Effector memory CD4-positive, alpha-beta T cell (primary cell): ENCODE data around the gene TRUB1.
"Not testable (repeated sequence)": the region's sequence is repeated elsewhere in the genome, so short reads cannot be mapped to it uniquely, and the experiment has no call there.

Experiments
- DNase-seq, 3 donors: peaks; one replicate each; pipeline ENCODE4 v3.0.0-alpha.2; 2020
- H3K27ac ChIP-seq: 2 replicates; pipeline ENCODE4 v1.7.0; 2013; ENCODE audit warnings: mild to moderate bottlenecking, low read length, moderate library complexity; ENCODE audit not compliant: insufficient read depth, poor library complexity, severe bottlenecking
- H3K27me3 ChIP-seq: replicated peaks from 2 replicates; pipeline ENCODE4 v1.7.0; 2013; ENCODE audit warnings: mild to moderate bottlenecking, low read length; ENCODE audit not compliant: insufficient read depth, control insufficient read depth, poor library complexity, severe bottlenecking
- H3K36me3 ChIP-seq: 2 replicates; pipeline ENCODE4 v1.7.0; 2013; ENCODE audit warnings: mild to moderate bottlenecking, low read length, moderate library complexity; ENCODE audit not compliant: control insufficient read depth, insufficient read depth
- H3K4me1 ChIP-seq: 2 replicates; pipeline ENCODE4 v1.7.0; 2013; ENCODE audit warnings: low read length, mild to moderate bottlenecking; ENCODE audit not compliant: control insufficient read depth, insufficient read depth, poor library complexity, severe bottlenecking
- H3K4me3 ChIP-seq: 2 replicates; pipeline ENCODE4 v1.7.0; 2013; ENCODE audit warnings: low read length, low read depth, mild to moderate bottlenecking; ENCODE audit not compliant: insufficient read depth, poor library complexity, severe bottlenecking
- H3K9me3 ChIP-seq: 2 replicates; pipeline ENCODE4 v1.7.0; 2013; ENCODE audit warnings: mild to moderate bottlenecking, low read length, moderate library complexity; ENCODE audit not compliant: control insufficient read depth

Gene TRUB1

DNA sequence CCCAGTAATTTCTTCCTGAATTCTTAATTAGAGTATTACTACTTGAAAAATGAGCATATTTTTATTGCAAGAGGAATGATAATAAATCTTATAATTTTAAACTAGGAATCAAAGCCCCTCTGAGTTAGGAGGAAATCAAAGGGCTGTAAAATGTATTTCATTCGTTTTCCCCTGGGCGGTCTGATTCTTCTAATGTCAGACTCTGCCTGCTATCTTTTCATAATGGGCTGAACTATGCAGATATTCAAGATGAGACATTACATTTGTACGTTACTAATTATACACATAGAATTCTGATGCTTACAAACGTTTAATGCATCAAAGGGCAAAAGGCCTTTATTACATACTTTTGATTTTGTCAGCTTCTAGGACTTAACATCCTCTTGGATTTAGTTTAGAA lies 16.0 kb upstream of the TRUB1 start:
- no peaks in the 10 kb centered on the region for H3K4me1 ChIP-seq
- H3K27ac ChIP-seq: no peak overlapping the region
- H3K4me3 ChIP-seq: no peak overlapping the region
- DNase-seq: no peak
- no peaks in the 10 kb centered on the region for H3K9me3 ChIP-seq
- H3K36me3 ChIP-seq: no peaks in the 10 kb centered on the region
- H3K27me3 ChIP-seq: peaks cover 4% of the 10 kb centered on the region

DNA sequence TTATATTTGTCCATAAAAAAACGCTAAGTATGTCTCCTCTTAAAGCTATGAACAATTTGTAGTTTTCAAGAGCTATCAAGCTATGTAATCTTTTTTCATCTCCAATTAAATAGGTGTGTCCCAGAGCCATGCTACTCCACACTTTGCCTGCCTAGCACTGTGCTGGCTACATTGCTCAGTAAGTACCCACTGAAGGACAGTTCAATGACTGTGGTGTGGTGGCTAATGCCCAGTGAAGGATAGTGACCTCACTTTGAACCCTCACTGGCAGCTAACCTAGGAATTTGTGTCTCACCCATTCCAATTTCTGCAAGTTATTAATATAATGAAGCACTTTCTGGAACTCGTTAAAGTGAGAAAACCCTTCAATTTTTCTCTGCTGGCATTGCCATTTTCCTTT lies 14.4 kb upstream of the TRUB1 start:
- no peaks in the 10 kb centered on the region for H3K4me1 ChIP-seq
- no peak for DNase-seq
- H3K4me3 ChIP-seq: no peak overlapping the region
- H3K36me3 ChIP-seq: no peaks in the 10 kb centered on the region
- H3K27ac ChIP-seq: no peak overlapping the region
- peaks cover 4% of the 10 kb centered on the region for H3K27me3 ChIP-seq
- no peaks in the 10 kb centered on the region for H3K9me3 ChIP-seq

DNA sequence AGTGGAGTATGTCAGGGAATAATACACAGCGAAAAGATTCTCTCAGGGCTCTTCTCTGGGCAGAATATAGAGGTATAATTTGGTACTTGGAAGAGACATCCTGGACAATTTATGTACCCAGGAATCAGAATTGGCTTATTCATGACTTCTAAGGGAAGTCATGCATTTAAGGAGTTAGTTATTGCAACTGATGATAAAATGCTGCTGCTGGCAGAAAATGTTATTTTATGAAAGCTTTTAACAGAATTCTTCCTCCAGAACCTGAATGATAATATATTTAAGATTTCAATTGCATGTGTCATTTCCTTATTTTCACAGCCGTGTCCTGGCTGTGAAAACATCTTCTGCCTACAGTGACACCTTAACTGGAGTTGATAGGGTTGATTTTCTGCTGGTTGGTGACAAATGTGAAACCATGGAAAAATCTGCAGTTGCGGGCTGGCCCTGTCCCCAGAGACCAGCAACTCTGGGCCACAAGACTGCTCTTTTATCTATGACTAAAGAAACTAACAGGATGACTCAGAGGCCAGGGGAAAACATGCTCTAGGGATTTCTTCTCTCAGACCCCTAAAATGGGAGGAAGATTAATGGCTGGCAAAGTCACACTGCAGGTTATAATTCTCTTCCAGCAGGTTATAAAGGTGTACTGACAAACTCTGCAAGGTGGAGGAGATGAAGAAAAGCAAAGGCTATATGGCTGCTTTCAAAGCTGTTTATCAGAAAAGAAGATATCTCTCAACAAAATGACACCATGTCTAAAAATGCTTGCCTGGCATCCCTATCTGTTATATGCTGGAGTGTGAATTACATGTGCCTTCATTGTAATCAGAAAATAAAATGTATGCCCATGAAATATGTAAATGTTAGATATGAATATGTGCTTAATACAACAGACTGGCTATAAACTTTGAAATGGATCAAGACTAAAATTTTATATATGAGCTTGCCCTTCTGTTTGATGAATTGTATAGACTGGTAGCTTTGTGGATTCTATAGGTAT lies 12.1 kb upstream of the TRUB1 start:
- no peak for DNase-seq
- Histone ChIP-seq H3K4me1 (no peaks in the 10 kb centered on the region), H3K27me3 (peaks cover 4% of the 10 kb centered on the region), H3K9me3 (no peaks in the 10 kb centered on the region), H3K36me3 (no peaks in the 10 kb centered on the region), H3K4me3 (no peak overlapping the region), H3K27ac (no peak overlapping the region)

DNA sequence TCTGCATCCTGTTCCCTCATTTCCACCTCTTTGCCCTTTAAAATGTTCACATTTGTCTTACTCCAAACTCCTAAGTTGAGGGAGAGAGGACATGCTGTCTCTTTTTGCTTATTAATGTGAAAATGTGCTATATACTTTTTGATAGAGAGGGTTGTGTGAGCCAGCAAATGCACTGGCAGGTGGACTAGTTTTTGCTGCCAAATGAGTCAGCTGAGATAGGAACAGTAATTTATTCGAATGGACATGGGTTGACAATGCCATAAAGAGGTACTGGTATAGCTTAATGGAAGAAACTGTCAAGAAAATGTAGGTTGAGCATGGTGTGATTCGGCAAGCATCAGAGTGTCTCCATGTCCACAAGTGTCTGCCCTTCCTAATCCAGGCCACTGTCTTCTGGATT lies 9.2 kb upstream of the TRUB1 start:
- H3K4me1 ChIP-seq: no peaks in the 10 kb centered on the region
- DNase-seq: no peak
- no peak overlapping the region for H3K4me3 ChIP-seq
- no peak overlapping the region for H3K27ac ChIP-seq
- H3K27me3 ChIP-seq: peaks cover under 1% of the 10 kb centered on the region
- no peaks in the 10 kb centered on the region for H3K9me3 ChIP-seq
- no peaks in the 10 kb centered on the region for H3K36me3 ChIP-seq

DNA sequence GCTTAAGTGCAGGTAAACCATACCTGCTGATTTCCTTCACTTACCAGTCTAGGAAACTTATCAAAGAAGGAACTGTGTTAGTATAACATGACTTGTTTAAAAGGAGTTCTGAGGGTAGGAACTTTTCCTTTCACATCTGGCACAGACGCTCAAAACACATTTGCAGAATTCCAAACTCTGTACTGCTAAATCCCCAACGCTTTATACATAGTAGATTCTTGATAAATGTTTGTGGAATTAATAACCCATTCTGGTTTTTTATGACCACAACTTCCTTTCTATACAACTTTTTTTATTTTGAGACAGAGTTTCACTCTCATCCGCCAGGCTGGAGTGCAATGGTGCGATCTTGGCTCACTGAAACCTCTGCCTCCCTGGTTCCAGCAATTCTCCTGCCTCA lies 7.7 kb upstream of the TRUB1 start:
- H3K4me3 ChIP-seq: no peak overlapping the region
- DNase-seq: no peak
- H3K4me1 ChIP-seq: no peaks in the 10 kb centered on the region
- H3K36me3 ChIP-seq: no peaks in the 10 kb centered on the region
- no peaks in the 10 kb centered on the region for H3K27me3 ChIP-seq
- H3K9me3 ChIP-seq: no peaks in the 10 kb centered on the region
- H3K27ac ChIP-seq: no peak overlapping the region

DNA sequence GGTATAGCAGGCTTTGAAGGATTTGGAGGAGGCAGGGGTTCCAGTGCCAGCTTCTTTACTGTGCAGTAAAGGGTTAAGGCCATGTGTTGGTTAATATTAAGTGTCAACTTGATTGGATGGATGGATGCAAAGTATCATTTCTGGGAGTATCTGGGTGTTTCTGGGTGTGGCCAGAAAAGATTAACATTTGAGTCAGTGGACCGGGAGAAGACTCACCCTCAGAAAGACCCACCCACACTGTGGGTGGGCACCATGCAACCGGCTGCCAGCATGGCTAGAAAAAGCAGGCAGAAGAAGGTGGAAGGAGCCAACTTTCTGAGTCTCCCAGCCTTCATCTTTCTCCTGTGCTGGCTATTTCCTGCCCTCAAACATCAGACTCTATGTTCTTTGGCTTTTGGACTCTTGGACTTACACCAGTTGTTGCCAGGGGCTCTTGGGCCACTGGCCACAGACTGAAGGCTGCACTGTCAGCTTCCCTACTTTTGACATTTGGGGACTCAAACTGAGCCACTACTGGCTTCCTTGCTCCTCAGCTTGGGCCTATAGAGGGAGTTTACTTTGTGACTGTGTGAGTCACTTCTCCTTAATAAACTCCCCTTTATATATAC lies 6.8 kb upstream of the TRUB1 start:
- Histone ChIP-seq H3K36me3 (no peaks in the 10 kb centered on the region), H3K27ac (no peak overlapping the region), H3K4me1 (no peaks in the 10 kb centered on the region), H3K27me3 (no peaks in the 10 kb centered on the region), H3K4me3 (no peak overlapping the region), H3K9me3 (no peaks in the 10 kb centered on the region)
- no peak for DNase-seq

DNA sequence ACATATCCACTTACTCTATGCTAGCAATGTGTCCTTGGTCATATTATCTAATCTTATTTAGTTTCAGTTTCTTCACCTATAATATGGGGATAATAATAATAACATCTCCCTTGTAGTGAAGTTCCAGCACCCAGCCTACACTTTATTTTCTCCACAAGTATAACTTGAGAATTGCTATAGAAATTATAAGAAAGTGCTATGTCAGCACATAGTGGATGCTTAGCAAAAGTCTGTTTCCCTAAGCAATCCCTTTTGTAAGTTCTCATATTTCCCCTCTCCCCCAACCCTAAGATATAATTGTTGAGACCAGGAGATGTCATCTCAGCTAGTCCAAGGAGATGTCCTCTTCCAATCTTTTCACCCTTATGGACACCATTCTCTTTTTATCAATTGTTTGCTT lies 5.8 kb upstream of the TRUB1 start:
- Histone ChIP-seq H3K4me1 (no peaks in the 10 kb centered on the region), H3K9me3 (no peaks in the 10 kb centered on the region), H3K4me3 (no peak overlapping the region), H3K27me3 (no peaks in the 10 kb centered on the region), H3K27ac (no peak overlapping the region), H3K36me3 (no peaks in the 10 kb centered on the region)
- no peak for DNase-seq

DNA sequence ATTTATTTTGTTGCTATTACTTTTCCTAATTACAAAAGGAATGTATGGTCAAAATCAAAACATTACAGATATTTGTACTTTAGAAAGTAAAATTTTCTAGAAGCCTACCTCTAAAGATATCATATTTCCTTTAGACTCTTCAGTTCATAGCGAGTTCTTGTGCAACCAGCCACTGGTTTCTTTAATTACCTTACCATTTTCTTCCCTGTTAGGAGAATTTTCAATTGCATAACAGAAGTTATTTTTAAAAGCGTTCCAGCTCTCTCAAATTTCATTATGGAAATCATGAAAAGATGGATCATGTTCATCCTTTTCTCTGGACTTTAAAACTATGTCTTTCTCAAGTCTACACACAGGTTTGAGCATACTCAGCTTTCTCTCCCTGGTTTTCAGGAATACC lies 5.0 kb upstream of the TRUB1 start:
- no peak for DNase-seq

DNA sequence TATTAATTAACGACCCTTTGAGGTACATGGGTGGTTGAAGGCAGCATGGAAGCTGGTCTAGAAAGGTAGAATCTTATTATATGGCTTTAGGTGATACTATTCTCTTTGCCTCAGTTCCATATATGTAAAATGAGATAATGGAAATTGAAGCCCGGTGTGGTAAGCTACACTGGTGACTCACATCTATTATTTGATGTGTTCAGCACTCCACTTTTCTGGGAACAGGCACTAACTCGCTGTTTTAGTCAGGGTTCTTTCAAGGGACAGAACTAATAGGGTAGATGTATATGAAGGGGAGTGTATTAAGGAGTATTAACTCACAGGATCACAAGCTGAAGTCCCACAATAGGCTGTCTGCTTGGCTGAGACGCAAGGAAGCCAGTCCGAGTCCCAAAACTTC lies 4.4 kb upstream of the TRUB1 start:
- Histone ChIP-seq H3K36me3 (no peaks in the 10 kb centered on the region), H3K27ac (no peak overlapping the region), H3K27me3 (no peaks in the 10 kb centered on the region), H3K9me3 (no peaks in the 10 kb centered on the region), H3K4me3 (no peak overlapping the region), H3K4me1 (peaks cover under 1% of the 10 kb centered on the region)
- DNase-seq: no peak

More for the DNA sequence above, 5.0 kb upstream of the TRUB1 start:
- Histone ChIP-seq H3K27ac (no peak overlapping the region), H3K4me3 (no peak overlapping the region), H3K27me3 (no peaks in the 10 kb centered on the region), H3K9me3 (no peaks in the 10 kb centered on the region), H3K4me1 (no peaks in the 10 kb centered on the region), H3K36me3 (no peaks in the 10 kb centered on the region)

DNA sequence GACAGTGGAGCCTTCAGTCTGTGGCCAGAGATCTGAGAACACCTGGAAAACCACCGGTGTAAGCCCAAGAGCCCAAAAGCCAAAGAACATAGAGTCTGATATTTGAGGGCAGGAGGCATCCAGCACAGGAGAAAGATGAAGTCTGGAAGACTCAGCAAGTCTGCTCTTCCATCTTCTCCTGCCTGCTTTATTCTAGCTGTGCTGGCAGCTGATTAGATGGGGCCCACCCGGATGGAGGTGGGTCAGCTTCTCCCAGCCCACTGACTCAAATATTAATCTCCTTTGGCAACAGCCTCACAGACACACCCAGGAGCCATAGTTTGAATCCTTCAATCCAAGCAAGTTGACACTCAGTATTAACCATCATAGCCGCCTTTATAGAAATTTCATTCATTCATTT lies 4.0 kb upstream of the TRUB1 start:
- H3K36me3 ChIP-seq, DNase-seq, H3K4me3 ChIP-seq: not testable (repeated sequence)

More for the DNA sequence above, 4.0 kb upstream of the TRUB1 start:
- not testable (repeated sequence) for H3K27ac ChIP-seq, H3K9me3 ChIP-seq, H3K4me1 ChIP-seq, H3K27me3 ChIP-seq
